Pancreas (tissue), 10 donors: Measurements from ENCODE around the gene UBA52. TPM values are rescaled to one million over a fixed set of nuclear protein-coding genes. Genes with fewer than 3 reads are reported as not detected.

Source experiments
- ATAC-seq, 4 donors: fragments of 200-7000 bp; cut with Tn5 transposase; one replicate each; pipeline versions ENCODE4 v1.8.0 to v1.9.1; 2020; ENCODE audit warnings: mild to moderate bottlenecking in 4 of 4, moderate library complexity in 4 of 4
- DNase-seq, 6 donors: peaks; one replicate each; pipeline ENCODE4 v3.0.0-alpha.2; 2020
- FAIRE-seq: peaks from 2 replicates; lab custom pipeline; 2012; peaks lifted over from hg19 to GRCh38; lab: Jason Lieb, UNC
- H3K27ac ChIP-seq, 4 donors: fragments of 200-600 bp; sonication (generic); 1 replicate in 3 of 4; 2 replicates in 1 of 4; pipeline versions ENCODE4 v1.5.0 to v1.8.0; 2020
- H3K27me3 ChIP-seq, 4 donors: fragments of 200-600 bp; one replicate each; pipeline ENCODE4 v1.8.0; 2021
- H3K36me3 ChIP-seq, 3 donors: fragments of 200-600 bp; sonication (generic) in 1 of 3; one replicate each; pipeline versions ENCODE4 v1.5.0 to v1.8.0; 2020 to 2021
- H3K4me1 ChIP-seq, 3 donors: fragments of 200-600 bp; one replicate each; pipeline ENCODE4 v1.8.0; 2021
- H3K4me3 ChIP-seq, 4 donors: fragments of 200-600 bp; sonication (generic) in 2 of 4; one replicate each; pipeline versions ENCODE4 v1.5.0 to v1.8.0; 2020 to 2021
- H3K9me3 ChIP-seq, 4 donors: fragments of 200-600 bp; one replicate each; pipeline ENCODE4 v1.8.0; 2021
- CTCF ChIP-seq, 4 donors: fragments of 200-600 bp; sonication (generic) in 3 of 4; IDR thresholded peaks; one replicate each; pipeline versions ENCODE4 v1.5.0 to v1.8.0; 2021; ENCODE audit warnings: antibody characterized with exemption in 4 of 4
- WGBS, 2 donors: extraction: QIAGEN DNeasy Blood & Tissue Kit; methylation state at CpG; one replicate each; pipeline ENCODE4 v1.1.7; 2013; 5-methylcytosine and 5-hydroxymethylcytosine counted together
- intact Hi-C, 3 donors: fragments of 100-400 bp; cut with DNase I; formaldehyde crosslinking; loops; one replicate each; pipeline versions ENCODE4 v1.11.1 to v1.14.2; 2022
- polyA plus RNA-seq, 2 donors: library from polyadenylated mRNA; stranded (reverse); fragments of 200-250 nt; gene quantifications; one replicate each; pipeline ENCODE4 v1.2.3, GENCODE V29; 2013
- total RNA-seq, 6 donors: library from RNA; stranded (reverse); fragmentation: NEBNext Ultra II Directional in 4 of 6; extraction: Animal tissue kit (Norgen Biotek cat#: 25700) in 4 of 6; gene quantifications; one replicate each; pipeline versions ENCODE4 v1.2.1 to v1.2.4, GENCODE V29; 2021 to 2023
- donor health status: healthy with polysubstance abuse.
- donor health status: DM: no; HTN: no; CAD: no; lungs with moderate emphysema.
- donor health status: DM: no; HTN: no; CAD: no.
- donor health status: control.
- donor health status: control.
- donor health status: Bipolar disorder and iron deficiency.
- donor health status: DM: yes; HTN: yes; CAD: no.
- donor health status: DM: no; HTN: no; CAD: no.
- donor health status: DM: no; HTN: no; CAD: no.
- donor health status: DM: yes; HTN: yes; CAD: no.

UBA52 gene
- total and polyA plus RNA-seq, 8 donors = 402 to 838 (median 674) TPM

DNA sequence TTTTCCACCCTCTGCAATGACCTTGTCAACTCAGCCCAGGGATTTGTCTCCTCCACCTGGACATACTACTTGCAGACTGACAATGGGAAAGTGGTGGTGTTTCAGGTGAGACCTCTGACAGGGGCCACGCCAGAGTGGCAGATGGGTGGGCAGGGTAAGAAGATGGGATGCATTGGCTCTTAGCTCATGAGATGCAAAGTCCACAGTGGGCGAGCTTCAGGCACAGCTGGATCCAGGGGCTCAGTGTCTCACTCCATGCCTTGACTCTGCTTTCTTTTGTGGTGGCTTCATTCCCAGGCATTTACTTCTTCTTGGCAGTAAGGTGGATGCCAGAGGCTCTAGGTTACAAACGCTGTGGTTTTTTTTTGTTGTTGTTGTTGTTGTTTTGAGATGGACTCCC lies 44.4 kb downstream of the UBA52 start:
- no peaks in the 10 kb centered on the region for H3K9me3 ChIP-seq
- no peak overlapping the region for H3K4me3 ChIP-seq
- H3K4me1 ChIP-seq = peaks cover 0 to 7% (median 0%) of the 10 kb centered on the region in 3 donors
- DNase-seq (no peak), ATAC-seq (no peak), FAIRE-seq (no peak)
- WGBS, 2 donors = 79 to 91% methylated on average over 3 of the region's 3 CpGs
- intact Hi-C loops = no loop called here
- H3K27ac ChIP-seq = no peak overlapping the region
- TF ChIP-seq CTCF (IDR thresholded peaks at IDR 0.05) = no peak
- peaks cover 0 to 8% (median 0%) of the 10 kb centered on the region in 4 donors for H3K27me3 ChIP-seq
- H3K36me3 ChIP-seq = no peaks in the 10 kb centered on the region

DNA sequence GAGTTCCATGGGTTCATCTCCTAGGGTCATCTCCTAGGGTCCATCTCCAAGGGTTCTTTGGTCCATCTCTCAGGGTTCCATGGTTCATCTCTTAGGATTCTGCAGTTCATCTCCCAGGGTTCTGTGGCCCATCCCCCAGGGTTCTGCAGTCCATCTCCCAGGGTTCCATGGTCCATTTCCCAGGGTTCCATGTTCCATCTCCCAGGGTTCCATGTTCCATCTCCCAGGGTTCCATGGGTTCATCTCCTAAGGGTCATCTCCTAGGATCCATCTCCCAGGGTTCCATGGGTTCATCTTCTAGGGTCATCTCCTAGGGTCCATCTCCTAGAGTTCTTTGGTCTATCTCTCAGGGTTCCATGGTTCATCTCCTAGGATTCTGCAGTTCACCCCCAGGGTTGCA lies 45.9 kb downstream of the UBA52 start:
- no peak for TF ChIP-seq CTCF (IDR thresholded peaks at IDR 0.05)
- H3K27me3 ChIP-seq = peaks cover 0 to 1% (median 0%) of the 10 kb centered on the region in 4 donors
- no peak for FAIRE-seq
- H3K4me3 ChIP-seq = no peak overlapping the region
- DNase-seq = no peak
- intact Hi-C loops = no loop called here
- no peaks in the 10 kb centered on the region for H3K4me1 ChIP-seq
- ATAC-seq = no peak
- no peak overlapping the region for H3K27ac ChIP-seq
- no peaks in the 10 kb centered on the region for H3K36me3 ChIP-seq
- H3K9me3 ChIP-seq = no peaks in the 10 kb centered on the region

DNA sequence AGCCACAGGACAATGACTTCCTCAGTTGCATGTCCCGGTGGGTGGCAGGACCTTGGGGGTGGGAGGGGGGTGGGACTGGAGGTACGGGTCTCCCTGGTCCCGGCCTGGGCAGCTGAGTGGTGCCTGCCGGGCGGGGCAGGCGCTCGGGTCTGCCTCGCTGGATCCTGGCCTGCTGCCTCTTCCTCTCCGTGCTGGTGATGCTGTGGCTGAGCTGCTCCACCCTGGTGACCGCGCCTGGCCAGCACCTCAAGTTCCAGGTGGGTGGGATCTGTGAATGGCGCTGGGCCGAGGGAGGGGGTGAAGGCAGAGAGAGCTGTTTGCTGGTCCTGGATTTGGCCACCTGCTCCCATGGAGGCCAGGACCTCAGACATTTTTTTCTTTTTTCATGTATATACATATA lies 46.6 kb downstream of the UBA52 start:
- FAIRE-seq = no peak
- intact Hi-C loops = no loop called here
- no peak for TF ChIP-seq CTCF (IDR thresholded peaks at IDR 0.05)
- no peaks in the 10 kb centered on the region for H3K36me3 ChIP-seq
- no peaks in the 10 kb centered on the region for H3K9me3 ChIP-seq
- ATAC-seq = no peak
- H3K4me3 ChIP-seq = no peak overlapping the region
- no peak overlapping the region for H3K27ac ChIP-seq
- H3K4me1 ChIP-seq = no peaks in the 10 kb centered on the region
- no peaks in the 10 kb centered on the region for H3K27me3 ChIP-seq
- WGBS, 2 donors = 86 to 91% methylated on average over 13 of the region's 13 CpGs
- DNase-seq = peak in 1 of 6 donors; percentile 19

DNA sequence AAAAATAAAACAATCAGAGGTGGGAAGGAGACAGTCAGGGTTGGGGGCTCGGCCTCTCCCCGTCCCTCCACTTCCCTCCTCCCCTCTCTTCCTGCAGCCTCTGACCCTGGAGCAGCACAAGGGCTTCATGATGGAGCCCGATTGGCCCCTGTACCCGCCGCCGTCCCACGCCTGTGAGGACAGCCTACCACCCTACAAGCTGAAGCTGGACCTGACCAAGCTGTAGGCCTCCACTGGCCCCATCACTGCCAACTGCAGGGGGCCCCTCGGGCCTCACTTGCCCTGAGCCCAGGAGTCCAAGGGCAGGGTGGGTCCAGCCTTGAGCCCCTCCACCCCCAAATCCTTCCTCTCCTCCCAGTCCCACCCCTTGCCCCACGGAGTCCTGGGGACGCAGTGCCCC lies 48.7 kb downstream of the UBA52 start:
- H3K9me3 ChIP-seq = no peaks in the 10 kb centered on the region
- ATAC-seq (no peak), FAIRE-seq (no peak), DNase-seq (peak in 1 of 6 donors; percentile 42)
- TF ChIP-seq CTCF (IDR thresholded peaks at IDR 0.05) = no peak
- no peaks in the 10 kb centered on the region for H3K36me3 ChIP-seq
- H3K4me1 ChIP-seq = no peaks in the 10 kb centered on the region
- H3K27me3 ChIP-seq = no peaks in the 10 kb centered on the region
- H3K27ac ChIP-seq = no peak overlapping the region
- H3K4me3 ChIP-seq = no peak overlapping the region
- WGBS, 2 donors = 83 to 85% methylated on average over 9 to 10 of the region's 10 CpGs
- intact Hi-C loops = no loop called here

GRCh38 chr19:18620902-18621301 lies 49.2 kb downstream of the UBA52 start:
- DNase-seq (peak in 1 of 6 donors; percentile 19), ATAC-seq (no peak), FAIRE-seq (no peak)
- Histone ChIP-seq H3K4me3 (no peak overlapping the region), H3K27me3 (no peaks in the 10 kb centered on the region), H3K9me3 (no peaks in the 10 kb centered on the region), H3K4me1 (no peaks in the 10 kb centered on the region), H3K36me3 (no peaks in the 10 kb centered on the region), H3K27ac (no peak overlapping the region)
- TF ChIP-seq CTCF (IDR thresholded peaks at IDR 0.05) = no peak
- intact Hi-C loops = no loop called here
- 78 to 84% methylated on average over 7 of the region's 7 CpGs for WGBS, 2 donors
